Tibial artery (tissue), 4 donors: Measurements from ENCODE around the gene KRTAP4-3.
"Not testable (repeated sequence)": the region's sequence is repeated elsewhere in the genome, so short reads cannot be mapped to it uniquely, and the experiment has no call there.

Source experiments
- DNase-seq, 2 donors: peaks; one replicate each; pipeline ENCODE4 v3.0.0-alpha.2; 2019
- H3K27ac ChIP-seq, 2 donors: fragments of 200-600 bp; sonication (generic) in 1 of 2; 1 replicate in 1 of 2; 2 replicates in 1 of 2; pipeline ENCODE4 v1.5.1; 2018 to 2019; ENCODE audit warnings: mild to moderate bottlenecking in 1 of 2
- H3K27me3 ChIP-seq, 2 donors: fragments of 200-600 bp; sonication (generic) in 1 of 2; one replicate each; pipeline versions ENCODE4 v1.5.1 to v1.6.0; 2016 to 2019
- H3K36me3 ChIP-seq, 3 donors: fragments of 200-600 bp; sonication (generic) in 2 of 3; one replicate each; pipeline ENCODE4 v1.5.1; 2016 to 2019; ENCODE audit warnings: mild to moderate bottlenecking in 2 of 3
- H3K4me1 ChIP-seq, 4 donors: fragments of 200-600 bp; sonication (generic) in 2 of 4; 1 replicate in 3 of 4; 2 replicates in 1 of 4; pipeline ENCODE4 v1.5.1; 2016 to 2019
- H3K4me3 ChIP-seq, 2 donors: fragments of 200-600 bp; sonication (generic) in 1 of 2; 1 replicate in 1 of 2; 2 replicates in 1 of 2; pipeline ENCODE4 v1.5.1; 2018 to 2019; ENCODE audit warnings: mild to moderate bottlenecking in 2 of 2
- H3K9me3 ChIP-seq, 3 donors: fragments of 200-600 bp; sonication (generic) in 1 of 3; one replicate each; pipeline ENCODE4 v1.5.1; 2016 to 2019
- CTCF ChIP-seq, 2 experiments: fragments of 200-600 bp in 1 of 2; fragments of 450-650 bp in 1 of 2; IDR thresholded peaks; one replicate each; pipeline ENCODE4 v1.5.1; 2017 to 2019; ENCODE audit warnings: antibody characterized with exemption in 2 of 2, mild to moderate bottlenecking in 1 of 2, moderate library complexity in 1 of 2
- intact Hi-C: fragments of 100-400 bp; cut with DNase I; formaldehyde crosslinking; loops from one replicate; pipeline ENCODE4 v1.15.0; 2023; ENCODE audit warnings: low total_unique reads

KRTAP4-3 gene

GRCh38 chr17:41126412-41126811 lies 41.6 kb downstream of the KRTAP4-3 start:
- no peak for DNase-seq
- H3K9me3 ChIP-seq = no peaks in the 10 kb centered on the region
- H3K27me3 ChIP-seq = no peaks in the 10 kb centered on the region
- H3K36me3 ChIP-seq = no peaks in the 10 kb centered on the region
- intact Hi-C loops = no loop called here
- H3K4me1 ChIP-seq = no peaks in the 10 kb centered on the region
- no peak overlapping the region for H3K27ac ChIP-seq
- no peak overlapping the region for H3K4me3 ChIP-seq
- no peak for TF ChIP-seq CTCF (IDR thresholded peaks at IDR 0.05)

- Histone ChIP-seq H3K4me1 (no peaks in the 10 kb centered on the region), H3K27ac (no peak overlapping the region), H3K36me3 (no peaks in the 10 kb centered on the region), H3K9me3 (no peaks in the 10 kb centered on the region), H3K4me3 (no peak overlapping the region), H3K27me3 (no peaks in the 10 kb centered on the region)
- intact Hi-C loops = no loop called here
- DNase-seq = no peak
- TF ChIP-seq CTCF (IDR thresholded peaks at IDR 0.05) = no peak
Observed at GRCh38 chr17:41125064-41125463, 43.0 kb downstream of the KRTAP4-3 start.

- H3K4me1 ChIP-seq, intact Hi-C loops, DNase-seq, H3K27me3 ChIP-seq, H3K4me3 ChIP-seq, H3K36me3 ChIP-seq, H3K9me3 ChIP-seq, H3K27ac ChIP-seq: not testable (repeated sequence)
Observed at GRCh38 chr17:41123991-41124371, 44.0 kb downstream of the KRTAP4-3 start, which contains the start of gene KRTAP4-12. TSS of gene KRTAP4-12 (minus strand) at chr17:41124182. CDS start at chr17:41124122, 60 bp downstream.

GRCh38 chr17:41123292-41123990 lies 44.6 kb downstream of the KRTAP4-3 start:
- DNase-seq = not testable (repeated sequence)

GRCh38 chr17:41121742-41122141 lies 46.3 kb downstream of the KRTAP4-3 start:
- no peak for DNase-seq
- intact Hi-C loops = no loop called here
- Histone ChIP-seq H3K4me1 (no peaks in the 10 kb centered on the region), H3K4me3 (no peak overlapping the region), H3K27me3 (peaks cover 0 to 9% of the 10 kb centered on the region in 2 donors), H3K36me3 (no peaks in the 10 kb centered on the region), H3K27ac (no peak overlapping the region), H3K9me3 (no peaks in the 10 kb centered on the region)
- no peak for TF ChIP-seq CTCF (IDR thresholded peaks at IDR 0.05)

More at GRCh38 chr17:41123292-41123990, 44.6 kb downstream of the KRTAP4-3 start:
- H3K36me3 ChIP-seq, H3K4me3 ChIP-seq, intact Hi-C loops, H3K4me1 ChIP-seq, H3K9me3 ChIP-seq, H3K27ac ChIP-seq, H3K27me3 ChIP-seq: not testable (repeated sequence)

- H3K36me3 ChIP-seq, H3K4me3 ChIP-seq, H3K27me3 ChIP-seq, H3K4me1 ChIP-seq, intact Hi-C loops, DNase-seq, H3K27ac ChIP-seq, H3K9me3 ChIP-seq: not testable (repeated sequence)
Observed at GRCh38 chr17:41119696-41120690, 48.0 kb downstream of the KRTAP4-3 start.

GRCh38 chr17:41118721-41119120 lies 49.3 kb downstream of the KRTAP4-3 start:
- Histone ChIP-seq H3K27ac (no peak overlapping the region), H3K9me3 (no peaks in the 10 kb centered on the region)

GRCh38 chr17:41117846-41118386 lies 50.1 kb downstream of the KRTAP4-3 start, which contains the start of gene KRTAP4-11:
TSS of gene KRTAP4-11 (minus strand) at chr17:41118373. CDS start at chr17:41118315, 58 bp downstream.
- H3K4me3 ChIP-seq, H3K4me1 ChIP-seq, H3K27me3 ChIP-seq, intact Hi-C loops, H3K36me3 ChIP-seq, DNase-seq, H3K9me3 ChIP-seq, H3K27ac ChIP-seq: not testable (repeated sequence)

More at GRCh38 chr17:41118721-41119120, 49.3 kb downstream of the KRTAP4-3 start:
- Histone ChIP-seq H3K4me3 (no peak overlapping the region), H3K4me1 (no peaks in the 10 kb centered on the region), H3K27me3 (peaks cover 0 to 9% of the 10 kb centered on the region in 2 donors), H3K36me3 (no peaks in the 10 kb centered on the region)
- no peak for TF ChIP-seq CTCF (IDR thresholded peaks at IDR 0.05)
- intact Hi-C loops = no loop called here
- no peak for DNase-seq
